AG04449 (cell line): Measurements from ENCODE around the gene VSIR.

ENCODE experiments used
- CTCF ChIA-PET: fragments of 350-600 bp; formaldehyde crosslinking; extraction: SDS; loops from one replicate; lab custom pipeline; 2021; ENCODE audit warnings: antibody characterized with exemption; lab: Yijun Ruan, JAX
- POLR2A ChIA-PET: fragments of 400-600, 350-600 bp; formaldehyde crosslinking; extraction: SDS; loops from one replicate; lab custom pipeline; 2020; ENCODE audit warnings: antibody characterized with exemption, inconsistent platforms; lab: Yijun Ruan, JAX
- DNase-seq: peaks from one replicate; pipeline ENCODE4 v3.0.0-alpha.2; 2010; ENCODE audit warnings: low read depth, low spot score
- H3K4me3 ChIP-seq: 2 replicates; pipeline ENCODE4 v1.5.1; 2011; ENCODE audit warnings: low read depth, mild to moderate bottlenecking, control low read depth, low read length
- CTCF ChIP-seq: IDR thresholded peaks from one replicate; pipeline ENCODE4 v1.5.1; 2011; ENCODE audit warnings: mild to moderate bottlenecking, moderate library complexity, low read length, control low read depth, inconsistent platforms; ENCODE audit not compliant: insufficient read depth; ENCODE audit errors: missing control alignments

Gene VSIR

GRCh38 chr10:71773221-71773971 is at the start of gene VSIR:
TSS of gene VSIR (minus strand) at chr10:71773520. CDS start at chr10:71773439, 81 bp downstream.
- POLR2A ChIA-PET, result interaction anchor here (0.6 to 2.1 kb wide), 3 partner anchors 9 to 114 kb away, joined by 3 to 9 read pairs (median 7); partner anchors contain the start of gene PSAP

DNA sequence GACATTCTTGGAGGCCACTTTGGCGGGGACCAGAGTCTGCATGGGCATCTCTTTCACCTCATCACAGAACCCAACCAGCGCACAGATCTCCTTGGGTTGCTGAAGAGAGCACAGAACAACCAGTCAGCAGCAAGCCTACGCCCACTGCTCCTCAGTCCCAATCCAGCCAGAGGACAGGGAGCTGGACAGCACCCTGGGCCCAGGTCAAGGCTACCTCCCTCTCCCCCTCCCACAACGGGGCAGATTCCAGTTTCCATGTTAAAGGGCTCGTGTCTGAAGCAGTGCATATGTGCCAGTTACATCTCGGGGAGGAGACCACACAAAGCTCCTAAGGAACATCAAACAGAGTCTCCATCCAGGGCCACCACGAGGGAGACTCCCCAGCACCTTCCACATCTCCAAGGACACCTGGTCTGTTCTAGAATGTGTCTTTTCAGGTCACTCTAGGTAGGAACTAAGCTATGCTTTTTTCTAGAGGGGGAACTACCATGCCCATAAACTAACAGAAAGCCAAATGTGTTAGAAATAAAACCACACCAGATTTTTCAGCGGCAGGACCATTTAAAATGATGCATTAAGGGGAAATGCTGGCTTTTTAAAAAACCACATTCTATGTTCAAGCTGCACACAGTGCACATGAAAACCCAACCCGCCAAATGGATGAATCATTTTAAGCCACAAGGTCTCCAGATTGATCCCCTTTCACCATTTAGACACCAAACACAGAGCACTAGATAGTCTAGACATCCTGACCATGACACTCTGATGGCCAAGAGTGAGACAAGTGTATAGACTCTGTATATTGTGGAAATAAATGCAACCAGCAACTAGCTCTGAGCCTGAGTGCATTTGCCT is 48.8 kb upstream of the VSIR start:
- ChIA-PET CTCF (interaction anchor here (0.8 to 1.6 kb wide), 8 partner anchors 8 to 226 kb away, joined by 3 to 7 read pairs (median 4); no protein-coding TSS in a partner anchor), POLR2A (interaction anchor here (0.6 kb wide), 1 partner anchor 11 kb away, joined by 3 read pairs; no protein-coding TSS in a partner anchor)
- TF ChIP-seq CTCF, result no peak
- no peak for DNase-seq
- no peak overlapping the region for H3K4me3 ChIP-seq

More at GRCh38 chr10:71773221-71773971, at the start of gene VSIR:
- DNase-seq, result no peak
- CTCF ChIA-PET, result interaction anchor here (0.5 to 4.9 kb wide), 29 partner anchors 10 to 503 kb away, joined by 3 to 34 read pairs (median 4); no protein-coding TSS in a partner anchor
- peak; percentile 92 for TF ChIP-seq CTCF
- peak within 1 kb of the TSS; percentile 70 for H3K4me3 ChIP-seq

DNA sequence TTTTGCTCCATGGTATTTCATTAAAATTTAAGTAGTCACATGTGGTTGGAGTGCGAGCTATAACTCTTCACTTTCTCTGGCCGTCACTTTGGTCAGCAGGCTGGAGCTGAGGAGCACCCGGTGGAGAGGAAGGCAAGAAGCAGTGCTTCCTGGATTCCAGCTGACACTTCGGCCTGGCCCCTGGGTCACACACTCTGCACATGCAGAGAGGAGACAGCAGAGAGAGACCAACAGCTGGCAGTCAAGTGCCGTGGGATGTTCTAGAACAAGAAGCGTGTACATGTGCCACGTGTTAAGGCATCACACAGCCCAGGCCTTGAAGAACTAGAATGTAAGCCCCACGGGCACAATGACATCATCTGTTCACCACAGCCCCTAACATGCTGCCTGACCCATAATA is 47.6 kb upstream of the VSIR start:
- no peak overlapping the region for H3K4me3 ChIP-seq
- DNase-seq, result no peak
- TF ChIP-seq CTCF, result no peak
- POLR2A ChIA-PET, result no interaction called here
- CTCF ChIA-PET, result interaction anchor here (0.7 to 1.1 kb wide), 3 partner anchors 8 to 14 kb away, joined by 3 read pairs; no protein-coding TSS in a partner anchor

GRCh38 chr10:71819985-71820384 is 46.7 kb upstream of the VSIR start:
- no peak overlapping the region for H3K4me3 ChIP-seq
- no peak for DNase-seq
- ChIA-PET POLR2A (interaction anchor here (0.6 kb wide), 1 partner anchor 26 kb away, joined by 4 read pairs; no protein-coding TSS in a partner anchor), CTCF (interaction anchor here (0.8 to 3.9 kb wide), 3 partner anchors 9 to 76 kb away, joined by 3 to 22 read pairs (median 4); no protein-coding TSS in a partner anchor)
- no peak for TF ChIP-seq CTCF

- TF ChIP-seq CTCF, result no peak
- H3K4me3 ChIP-seq, result no peak overlapping the region
- ChIA-PET CTCF (interaction anchor here (0.8 to 3.9 kb wide), 6 partner anchors 8 to 505 kb away, joined by 3 to 22 read pairs (median 4); no protein-coding TSS in a partner anchor), POLR2A (interaction anchor here (0.6 kb wide), 1 partner anchor 26 kb away, joined by 4 read pairs; no protein-coding TSS in a partner anchor)
- no peak for DNase-seq
Observed at GRCh38 chr10:71819441-71819861, 46.1 kb upstream of the VSIR start.
